Karpas-422 (cell line): ENCODE results near the gene TAS1R3. TPM values are rescaled to one million over a fixed set of nuclear protein-coding genes. Genes with fewer than 3 reads are reported as not detected.

Experiments
- DNase-seq: peaks from one replicate; pipeline ENCODE4 v3.0.0-alpha.2; 2015
- H2AFZ ChIP-seq: fragments of 200-600 bp; sonication (generic); 2 replicates; pipeline ENCODE4 v1.6.1; 2014; ENCODE audit warnings: antibody characterized with exemption, low read length, mixed read lengths
- H3K27ac ChIP-seq: fragments of 200-600 bp; sonication (generic); 2 replicates; pipeline ENCODE4 v1.5.1; 2014; ENCODE audit warnings: mild to moderate bottlenecking, low read length, moderate library complexity
- H3K27me3 ChIP-seq: fragments of 200-600 bp; sonication (generic); 2 replicates; pipeline ENCODE4 v1.6.1; 2014; ENCODE audit warnings: low read length, mixed read lengths
- H3K36me3 ChIP-seq: fragments of 200-600 bp; sonication (generic); 2 replicates; pipeline ENCODE4 v1.6.1; 2014; ENCODE audit warnings: low read length, mixed read lengths; ENCODE audit not compliant: insufficient read depth
- H3K4me1 ChIP-seq: fragments of 200-600 bp; sonication (generic); 2 replicates; pipeline ENCODE4 v1.6.1; 2014; ENCODE audit warnings: mild to moderate bottlenecking, low read length, mixed read lengths
- H3K4me2 ChIP-seq: fragments of 200-600 bp; sonication (generic); 2 replicates; pipeline ENCODE4 v1.6.1; 2014; ENCODE audit warnings: low read length, low read depth, mild to moderate bottlenecking; ENCODE audit not compliant: poor library complexity, severe bottlenecking
- H3K4me3 ChIP-seq: fragments of 200-600 bp; sonication (generic); 2 replicates; pipeline ENCODE4 v1.5.1; 2014; ENCODE audit warnings: mild to moderate bottlenecking, antibody characterized with exemption, low read length, mixed read lengths
- H3K79me2 ChIP-seq: fragments of 200-600 bp; sonication (generic); 2 replicates; pipeline ENCODE4 v1.6.1; 2014; ENCODE audit warnings: mild to moderate bottlenecking, low read length, mixed read lengths
- H3K9ac ChIP-seq: fragments of 200-600 bp; sonication (generic); 2 replicates; pipeline ENCODE4 v1.6.0; 2014; ENCODE audit warnings: low read length
- H3K9me2 ChIP-seq: fragments of 200-600 bp; sonication (generic), shearing (Covaris generic); replicated peaks from 2 replicates; pipeline ENCODE4 v1.6.0; 2014; ENCODE audit warnings: mild to moderate bottlenecking, low read length, moderate library complexity; ENCODE audit not compliant: insufficient read depth
- H3K9me3 ChIP-seq: fragments of 300-700, 200-600 bp; sonication (generic); 2 replicates; pipeline ENCODE4 v1.6.1; 2014; ENCODE audit warnings: low read length, mixed read lengths
- H4K20me1 ChIP-seq: fragments of 200-600 bp; sonication (generic); 2 replicates; pipeline ENCODE4 v1.6.1; 2014; ENCODE audit warnings: mild to moderate bottlenecking, antibody characterized with exemption, low read length, low read depth; ENCODE audit not compliant: insufficient read depth
- total RNA-seq: library from RNA; depleted of rRNA; stranded (reverse); fragments of >200 nt; shearing (Covaris generic); gene quantifications from 2 replicates; pipeline ENCODE4 v1.2.3, GENCODE V29; 2014; ENCODE audit warnings: low replicate concordance

TAS1R3 gene
- total RNA-seq, 1 experiment from 2014 or later, result 49.2 TPM

DNA sequence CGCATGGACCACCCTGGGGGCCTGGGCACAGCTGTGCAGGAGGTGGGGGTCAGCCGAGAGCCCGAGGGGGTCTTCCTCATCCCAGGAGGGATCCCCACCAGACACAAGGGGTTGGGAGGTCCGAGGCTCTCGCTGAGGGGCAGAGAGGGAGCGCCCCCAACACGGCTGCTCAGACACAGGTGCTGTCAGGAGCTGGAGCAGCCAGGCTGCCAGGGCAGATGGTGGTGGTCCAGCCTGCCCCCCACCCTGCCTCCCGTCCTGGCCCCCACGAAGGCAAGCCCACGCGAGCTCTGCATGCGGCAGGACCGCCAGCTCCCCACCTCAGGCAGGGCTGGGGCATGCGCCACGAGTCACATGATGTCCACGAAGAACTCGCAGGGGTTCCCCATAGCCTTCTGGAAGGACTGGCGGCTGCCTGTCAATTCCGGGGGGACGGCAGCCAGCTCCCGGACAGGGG, 4.7 kb downstream of the TAS1R3 start:
- Histone ChIP-seq H3K9me3 (no peaks in the 10 kb centered on the region), H2AFZ (no peak overlapping the region), H3K4me2 (no peak overlapping the region), H3K4me1 (peaks cover 37% of the 10 kb centered on the region), H3K9ac (no peak overlapping the region), H3K36me3 (peaks cover 4% of the 10 kb centered on the region; the same call in 1 of the 2 replicates), H3K4me3 (no peak overlapping the region), H4K20me1 (peaks cover 17% of the 10 kb centered on the region), H3K27ac (peak overlapping the region; percentile 53; the same call in 1 of the 2 replicates), H3K79me2 (peaks cover 10% of the 10 kb centered on the region; the same call in 1 of the 2 replicates), H3K27me3 (no peaks in the 10 kb centered on the region), H3K9me2 (no peaks in the 10 kb centered on the region)
- DNase-seq, result peak; percentile 61

DNA sequence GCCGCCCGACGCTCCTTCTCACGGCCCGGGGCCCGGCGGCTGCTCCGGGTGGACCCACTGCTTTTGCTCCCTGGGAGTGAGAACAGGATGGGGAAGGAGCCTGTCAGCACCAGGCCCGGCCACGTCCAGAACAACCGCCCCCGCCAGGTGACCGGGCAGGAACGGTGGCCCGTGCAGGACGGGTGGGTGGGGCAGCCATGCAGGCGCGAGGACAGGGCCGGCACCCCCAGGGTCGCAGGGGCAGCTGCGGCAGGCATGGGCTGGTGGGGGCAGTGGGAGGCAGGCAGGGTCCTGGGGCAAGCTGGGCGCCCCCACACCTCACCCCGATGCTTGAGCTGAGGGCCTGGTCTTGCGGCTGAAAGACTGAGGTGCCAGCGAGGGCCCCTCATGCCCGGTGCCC, 5.4 kb downstream of the TAS1R3 start:
- Histone ChIP-seq H3K36me3 (peaks cover 5% of the 10 kb centered on the region; the same call in 1 of the 2 replicates), H3K9me3 (no peaks in the 10 kb centered on the region), H3K27ac (no peak overlapping the region), H3K9me2 (no peaks in the 10 kb centered on the region), H2AFZ (no peak overlapping the region), H3K79me2 (peaks cover 7% of the 10 kb centered on the region; the same call in 1 of the 2 replicates), H3K4me3 (no peak overlapping the region), H4K20me1 (peaks cover 17% of the 10 kb centered on the region), H3K27me3 (no peaks in the 10 kb centered on the region), H3K4me2 (no peak overlapping the region), H3K9ac (no peak overlapping the region), H3K4me1 (peaks cover 31% of the 10 kb centered on the region)
- no peak for DNase-seq

- Histone ChIP-seq H3K9ac (no peak overlapping the region), H3K27ac (no peak overlapping the region)
These were observed 6.1 kb downstream of the TAS1R3 start for GRCh38 chr1:1336931-1337792.

GRCh38 chr1:1337793-1338147, 6.7 kb downstream of the TAS1R3 start:
- no peaks in the 10 kb centered on the region for H3K27me3 ChIP-seq
- H3K36me3 ChIP-seq, result peaks cover 5% of the 10 kb centered on the region
- H3K4me2 ChIP-seq, result no peak overlapping the region
- H3K4me3 ChIP-seq, result no peak overlapping the region
- peaks cover 17% of the 10 kb centered on the region for H3K4me1 ChIP-seq
- DNase-seq, result peak; percentile 89
- H4K20me1 ChIP-seq, result peaks cover 17% of the 10 kb centered on the region
- peaks cover 2% of the 10 kb centered on the region; the same call in 1 of the 2 replicates for H3K79me2 ChIP-seq
- no peaks in the 10 kb centered on the region for H3K9me2 ChIP-seq
- no peak overlapping the region for H3K9ac ChIP-seq
- no peak overlapping the region for H3K27ac ChIP-seq
- no peaks in the 10 kb centered on the region for H3K9me3 ChIP-seq
- no peak overlapping the region for H2AFZ ChIP-seq

More at GRCh38 chr1:1336931-1337792, 6.1 kb downstream of the TAS1R3 start:
- peaks cover 3% of the 10 kb centered on the region; the same call in 1 of the 2 replicates for H3K79me2 ChIP-seq
- H4K20me1 ChIP-seq, result peaks cover 17% of the 10 kb centered on the region
- H3K4me3 ChIP-seq, result no peak overlapping the region
- peaks cover 24% of the 10 kb centered on the region for H3K4me1 ChIP-seq
- H3K36me3 ChIP-seq, result peaks cover 5% of the 10 kb centered on the region
- no peak overlapping the region for H3K4me2 ChIP-seq
- H3K27me3 ChIP-seq, result no peaks in the 10 kb centered on the region
- H3K9me3 ChIP-seq, result no peaks in the 10 kb centered on the region
- H2AFZ ChIP-seq, result no peak overlapping the region
- H3K9me2 ChIP-seq, result no peaks in the 10 kb centered on the region
- no peak for DNase-seq

GRCh38 chr1:1338278-1338677, 7.2 kb downstream of the TAS1R3 start:
- Histone ChIP-seq H3K9me3 (no peaks in the 10 kb centered on the region), H2AFZ (no peak overlapping the region), H3K27ac (no peak overlapping the region), H3K4me3 (no peak overlapping the region), H3K9me2 (no peaks in the 10 kb centered on the region), H3K4me2 (no peak overlapping the region), H4K20me1 (peaks cover 17% of the 10 kb centered on the region), H3K79me2 (peaks cover 2% of the 10 kb centered on the region; the same call in 1 of the 2 replicates), H3K4me1 (peaks cover 16% of the 10 kb centered on the region), H3K27me3 (no peaks in the 10 kb centered on the region), H3K36me3 (peaks cover 5% of the 10 kb centered on the region), H3K9ac (no peak overlapping the region)
- no peak for DNase-seq

DNA sequence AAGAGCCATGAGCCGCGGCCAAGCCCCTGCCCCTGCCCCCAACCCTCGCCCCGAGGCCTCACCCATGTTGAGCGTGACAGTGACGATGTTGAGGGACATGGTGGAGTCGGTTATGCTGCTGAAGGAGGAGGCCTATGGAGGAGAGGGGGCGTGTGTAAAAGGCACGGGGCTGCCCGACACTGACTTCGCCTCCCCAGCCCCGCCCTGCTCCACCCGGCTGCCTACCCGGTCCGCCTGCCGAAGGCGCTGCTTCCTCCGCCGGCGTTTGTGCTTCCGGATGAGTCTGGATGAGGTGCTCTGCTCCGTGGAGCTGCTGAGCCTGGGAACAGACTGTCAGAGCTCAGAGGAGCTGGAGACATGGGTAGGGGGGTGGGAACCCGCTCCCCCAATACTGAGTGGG, 9.1 kb downstream of the TAS1R3 start:
- Histone ChIP-seq H3K4me1 (peaks cover 11% of the 10 kb centered on the region), H3K4me3 (no peak overlapping the region), H3K9ac (no peak overlapping the region), H3K36me3 (peaks cover 5% of the 10 kb centered on the region; the same call in 1 of the 2 replicates), H4K20me1 (peaks cover 29% of the 10 kb centered on the region), H3K9me2 (no peaks in the 10 kb centered on the region), H3K9me3 (no peaks in the 10 kb centered on the region), H3K27ac (no peak overlapping the region), H2AFZ (no peak overlapping the region), H3K79me2 (peaks cover 21% of the 10 kb centered on the region), H3K27me3 (no peaks in the 10 kb centered on the region), H3K4me2 (no peak overlapping the region)
- no peak for DNase-seq

DNA sequence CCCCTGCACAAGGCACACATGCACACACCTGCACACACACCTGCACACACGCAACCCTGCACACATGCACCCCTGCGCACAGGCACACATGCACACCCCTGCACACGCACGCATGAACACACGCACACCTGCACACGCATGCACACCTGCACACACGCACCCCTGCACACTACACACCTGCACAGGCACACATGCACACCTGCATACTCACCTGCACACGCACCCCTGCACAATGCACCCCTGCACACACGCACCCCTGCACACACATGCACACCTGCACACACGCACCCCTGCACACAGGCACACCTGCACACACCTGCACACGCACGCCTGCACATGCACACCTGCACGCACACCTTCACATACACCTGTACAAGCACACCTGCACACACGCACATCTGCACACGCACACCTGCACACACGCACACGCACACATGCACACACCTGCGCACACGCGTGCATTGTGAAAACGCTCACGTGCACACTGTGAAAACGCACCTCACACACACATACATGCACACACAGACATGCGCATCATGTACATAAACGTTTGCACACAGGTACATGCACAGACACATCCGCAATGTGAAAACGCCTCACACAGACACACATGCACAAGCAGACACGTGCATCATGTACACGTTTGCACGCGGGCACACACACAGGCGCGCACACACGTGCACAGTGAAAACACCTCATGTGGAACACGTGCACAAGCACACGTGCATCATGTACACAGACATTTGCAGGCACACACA, 9.9 kb downstream of the TAS1R3 start:
- Histone ChIP-seq H3K27me3 (no peaks in the 10 kb centered on the region), H3K27ac (no peak overlapping the region), H3K9ac (no peak overlapping the region), H3K4me1 (peaks cover 15% of the 10 kb centered on the region), H3K36me3 (peaks cover 5% of the 10 kb centered on the region; the same call in 1 of the 2 replicates), H3K9me3 (no peaks in the 10 kb centered on the region), H3K4me2 (no peak overlapping the region), H3K4me3 (no peak overlapping the region), H3K79me2 (peaks cover 29% of the 10 kb centered on the region), H4K20me1 (peaks cover 30% of the 10 kb centered on the region), H3K9me2 (no peaks in the 10 kb centered on the region), H2AFZ (no peak overlapping the region)
- DNase-seq, result no peak

DNA sequence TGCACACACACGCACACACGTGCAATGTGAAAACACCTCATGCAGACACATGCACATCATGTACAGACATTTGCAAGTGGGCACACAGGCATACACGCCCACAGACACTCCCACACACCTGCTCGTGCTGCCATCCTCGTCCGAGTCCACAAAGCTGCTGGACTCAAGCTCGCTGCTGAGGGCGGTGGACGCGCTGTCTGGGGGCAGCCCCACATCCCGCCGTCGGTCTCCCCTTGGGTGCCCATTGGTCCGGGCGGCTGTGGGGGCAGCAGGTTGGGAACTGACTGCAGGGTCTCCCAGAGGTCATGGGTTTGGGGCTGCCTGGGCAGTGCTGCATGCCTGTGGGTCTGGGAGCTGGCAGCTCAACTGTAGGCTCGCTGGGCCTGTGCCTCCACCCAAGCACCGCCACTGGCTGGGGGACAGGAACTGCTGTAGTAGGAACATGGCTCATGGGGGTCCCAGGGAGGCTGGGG, 10.5 kb downstream of the TAS1R3 start:
- Histone ChIP-seq H3K79me2 (peaks cover 35% of the 10 kb centered on the region), H3K36me3 (peaks cover 5% of the 10 kb centered on the region; the same call in 1 of the 2 replicates), H4K20me1 (peaks cover 36% of the 10 kb centered on the region)

More for the DNA sequence above, 10.5 kb downstream of the TAS1R3 start:
- H3K9me2 ChIP-seq, result no peaks in the 10 kb centered on the region
- H3K9ac ChIP-seq, result no peak overlapping the region
- H3K27me3 ChIP-seq, result no peaks in the 10 kb centered on the region
- H3K27ac ChIP-seq, result no peak overlapping the region
- DNase-seq, result no peak
- H3K9me3 ChIP-seq, result no peaks in the 10 kb centered on the region
- no peak overlapping the region for H2AFZ ChIP-seq
- H3K4me2 ChIP-seq, result no peak overlapping the region
- no peak overlapping the region for H3K4me3 ChIP-seq
- H3K4me1 ChIP-seq, result peaks cover 21% of the 10 kb centered on the region
